ENCODE data around the gene CHTF18. TPM values are rescaled to one million over a fixed set of nuclear protein-coding genes. Genes with fewer than 3 reads are reported as not detected.

CHTF18 gene
- total and polyA plus RNA-seq, 2 of the 4 experiments (the other 2 are of a cell fraction), result 3.2 to 21.4 TPM

DNA sequence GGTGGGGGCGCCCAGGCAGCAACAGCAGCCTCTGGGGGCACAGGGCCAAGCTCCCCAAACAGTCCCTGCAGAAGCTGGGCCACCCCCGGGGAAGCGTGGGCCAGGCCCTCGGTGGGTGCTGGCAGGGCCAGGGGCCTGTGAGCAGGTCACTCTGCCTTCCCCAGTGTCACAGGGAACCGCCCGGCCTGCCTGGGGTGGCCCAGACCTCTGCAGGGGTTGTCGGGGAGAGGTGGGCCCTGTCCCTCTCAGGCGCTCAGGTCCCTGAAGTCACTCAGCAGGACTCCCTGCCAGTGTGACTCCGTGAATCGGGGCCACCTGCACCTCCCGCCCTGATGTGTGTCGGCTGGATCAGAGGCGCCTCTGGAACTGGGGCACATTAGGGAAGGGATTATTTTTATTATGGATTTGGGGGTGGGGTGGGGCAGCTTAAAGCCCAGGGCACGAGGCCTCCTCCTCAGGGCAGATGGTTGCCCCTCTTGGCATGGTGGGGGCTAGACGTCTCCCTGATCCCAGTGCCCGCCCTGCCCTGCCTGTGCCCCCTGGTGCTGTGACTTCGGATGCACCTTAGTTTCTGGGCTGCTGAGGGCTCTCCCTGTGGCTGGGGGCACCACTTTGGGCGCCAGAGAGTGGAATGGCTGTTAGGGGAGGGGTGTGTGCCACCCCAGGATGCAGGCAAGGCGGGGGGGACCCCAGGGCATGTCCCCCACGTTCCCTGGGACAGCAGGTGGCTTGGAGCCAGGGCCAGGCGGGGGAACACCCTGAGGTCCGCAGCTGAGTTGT is 13.4 kb downstream of the CHTF18 start (continued):
- no peak for TF ChIP-seq MXI1 (IDR thresholded peaks at IDR 0.05; ENCODE audit: borderline replicate concordance, low read depth, low read length)

GRCh38 chr16:802461-802860 is 14.0 kb downstream of the CHTF18 start:
- no peak overlapping the region for H2BK5ac ChIP-seq (ENCODE audit: low read depth, low read length, poor library complexity, severe bottlenecking)
- no peak overlapping the region for H3K4ac ChIP-seq (ENCODE audit: low read depth, low read length)
- H4K20me1 ChIP-seq (ENCODE audit: insufficient read depth, low read length), result no peaks in the 10 kb centered on the region
- no peaks in the 10 kb centered on the region for H3K4me1 ChIP-seq (ENCODE audit: control insufficient read depth, insufficient read depth, low read length)
- H4K8ac ChIP-seq (ENCODE audit: low read depth in 2 of 2, low read length in 2 of 2), result no peak overlapping the region
- peaks cover 0 to 4% of the 10 kb centered on the region in 2 experiments; a peak in 2 of 4 replicates for H3K79me1 ChIP-seq (ENCODE audit: low read depth in 1 of 2, low read length in 2 of 2)
- dilution Hi-C loops (cut with HindIII; ENCODE audit: low sequenced_read_pairs, unreplicated experiment) (no loop called here), intact Hi-C loops (cut with micrococcal nuclease) (no loop called here), in situ Hi-C loops (cut with MboI; ENCODE audit: low sequenced_read_pairs) (loop anchor here (25.0 kb wide), 1 partner anchor 410 kb away; no protein-coding TSS in a partner anchor)
- no peak overlapping the region for H2AK5ac ChIP-seq (ENCODE audit: low read depth, low read length)
- DNase-seq, result no peak
- H2BK120ac ChIP-seq (ENCODE audit: low read depth, low read length), result no peak overlapping the region
- TF ChIP-seq RAD21 (IDR thresholded peaks at IDR 0.05; ENCODE audit: low read length) (no peak), FOS (IDR thresholded peaks at IDR 0.05; ENCODE audit: low read depth, low read length) (no peak), BHLHE40 (IDR thresholded peaks at IDR 0.05; ENCODE audit: low read depth, low read length) (no peak), CEBPB (IDR thresholded peaks at IDR 0.05; ENCODE audit: low read depth, low read length) (no peak), MAFK (IDR thresholded peaks at IDR 0.05; ENCODE audit: low read depth, low read length) (no peak), NFE2L2 (IDR thresholded peaks at IDR 0.05; ENCODE audit: low read depth, low read length) (no peak), MXI1 (IDR thresholded peaks at IDR 0.05; ENCODE audit: borderline replicate concordance, low read depth, low read length) (no peak), MAZ (IDR thresholded peaks at IDR 0.05; ENCODE audit: borderline replicate concordance, low read depth, low read length) (no peak), CHD1 (IDR thresholded peaks at IDR 0.05; ENCODE audit: low read depth, low read length) (no peak), RCOR1 (IDR thresholded peaks at IDR 0.05; ENCODE audit: insufficient replicate concordance, low read length) (no peak)
- TF ChIP-seq, protein P1, sequence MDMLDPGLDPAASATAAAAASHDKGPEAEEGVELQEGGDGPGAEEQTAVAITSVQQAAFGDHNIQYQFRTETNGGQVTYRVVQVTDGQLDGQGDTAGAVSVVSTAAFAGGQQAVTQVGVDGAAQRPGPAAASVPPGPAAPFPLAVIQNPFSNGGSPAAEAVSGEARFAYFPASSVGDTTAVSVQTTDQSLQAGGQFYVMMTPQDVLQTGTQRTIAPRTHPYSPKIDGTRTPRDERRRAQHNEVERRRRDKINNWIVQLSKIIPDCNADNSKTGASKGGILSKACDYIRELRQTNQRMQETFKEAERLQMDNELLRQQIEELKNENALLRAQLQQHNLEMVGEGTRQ (IDR thresholded peaks at IDR 0.05; ENCODE audit: low read depth, low read length), result no peak
- no peak overlapping the region for H2BK15ac ChIP-seq (ENCODE audit: low read depth, low read length)
- no peak for ATAC-seq (ENCODE audit: low read depth)
- H3K4me3 ChIP-seq (ENCODE audit: insufficient read depth, low read depth, low read length), result no peak overlapping the region
- H2BK20ac ChIP-seq (ENCODE audit: low read depth, low read length), result no peak overlapping the region
- H2AK9ac ChIP-seq (replicated peaks; ENCODE audit: low read depth, low read length, poor library complexity), result no peak overlapping the region
- H3K9ac ChIP-seq (ENCODE audit: low read depth, low read length), result no peak overlapping the region
- H3K23ac ChIP-seq (ENCODE audit: low read depth, low read length), result no peak overlapping the region
- no peaks in the 10 kb centered on the region for H3K9me1 ChIP-seq (ENCODE audit: insufficient read depth, low read length)
- H2AFZ ChIP-seq (replicated peaks; ENCODE audit: low read length, poor library complexity), result no peak overlapping the region
- H3K27ac ChIP-seq (ENCODE audit: insufficient read depth, low read length), result no peak overlapping the region
- no peak overlapping the region for H4K91ac ChIP-seq (ENCODE audit: insufficient read depth, low read depth, low read length)
- WGBS, 2 experiments (ENCODE audit: extremely low coverage in 2 of 2, insufficient read length in 1 of 2), result 74% methylated on average over 6 of the region's 7 CpGs; no CpG with 5 or more reads in 1 of the 2 experiments
- no TSS peak for BruUV-seq (replicated peaks)
- H4K5ac ChIP-seq (ENCODE audit: low read depth, low read length), result no peak overlapping the region
- H3K4me2 ChIP-seq (ENCODE audit: low read depth, low read length), result no peak overlapping the region
- H3K18ac ChIP-seq (ENCODE audit: low read depth, low read length), result no peak overlapping the region
- POLR2A ChIA-PET (ENCODE audit: unreplicated experiment), result no interaction called here
- CTCF ChIA-PET, result no interaction called here
- H3K14ac ChIP-seq (replicated peaks; ENCODE audit: low read depth, low read length), result no peak overlapping the region
- no peaks in the 10 kb centered on the region for H3K9me3 ChIP-seq (ENCODE audit: control insufficient read depth, insufficient read depth, low read length)
- H3K56ac ChIP-seq (ENCODE audit: extremely low read depth, insufficient read depth, low read length), result no peak overlapping the region
- peaks cover 20% of the 10 kb centered on the region for H3K27me3 ChIP-seq (ENCODE audit: control insufficient read depth, insufficient read depth, low read length)
- H3K36me3 ChIP-seq (ENCODE audit: control insufficient read depth, insufficient read depth, low read length), result peaks cover 1% of the 10 kb centered on the region; the same call in 1 of the 2 replicates
